ENCODE data around the gene BACH1.

BACH1 gene

GRCh38 chr21:29316806-29317205 is 18.1 kb downstream of the BACH1 start:
- Histone ChIP-seq H3K27ac (ENCODE audit: low read length) (no peak overlapping the region), H3K4me1 (ENCODE audit: control insufficient read depth in 1 of 2, insufficient read depth in 2 of 2, low read length in 2 of 2) (peaks cover 14 to 44% of the 10 kb centered on the region in 2 donors), H3K36me3 (ENCODE audit: control insufficient read depth in 1 of 2, insufficient read depth in 2 of 2, low read length in 2 of 2) (peaks cover 0 to 3% of the 10 kb centered on the region in 2 donors), H3K9me3 (ENCODE audit: control insufficient read depth in 1 of 2, low read length in 2 of 2) (no peaks in the 10 kb centered on the region), H3K4me3 (ENCODE audit: low read depth in 1 of 2, low read length in 2 of 2) (no peak overlapping the region), H3K27me3 (ENCODE audit: low read depth, low read length) (no peaks in the 10 kb centered on the region)

GRCh38 chr21:29318354-29318753 is 19.6 kb downstream of the BACH1 start:
- Histone ChIP-seq H3K4me1 (ENCODE audit: control insufficient read depth in 1 of 2, insufficient read depth in 2 of 2, low read length in 2 of 2) (peaks cover 14 to 35% of the 10 kb centered on the region in 2 donors), H3K4me3 (ENCODE audit: low read depth in 1 of 2, low read length in 2 of 2) (no peak overlapping the region), H3K36me3 (ENCODE audit: control insufficient read depth in 1 of 2, insufficient read depth in 2 of 2, low read length in 2 of 2) (peaks cover 0 to 14% of the 10 kb centered on the region in 2 donors), H3K27me3 (ENCODE audit: low read depth, low read length) (no peaks in the 10 kb centered on the region), H3K9me3 (ENCODE audit: control insufficient read depth in 1 of 2, low read length in 2 of 2) (no peaks in the 10 kb centered on the region), H3K27ac (ENCODE audit: low read length) (no peak overlapping the region)

GRCh38 chr21:29320031-29320430 is 21.3 kb downstream of the BACH1 start:
- Histone ChIP-seq H3K4me1 (ENCODE audit: control insufficient read depth in 1 of 2, insufficient read depth in 2 of 2, low read length in 2 of 2) (peaks cover 8 to 30% of the 10 kb centered on the region in 2 donors), H3K36me3 (ENCODE audit: control insufficient read depth in 1 of 2, insufficient read depth in 2 of 2, low read length in 2 of 2) (peaks cover 0 to 19% of the 10 kb centered on the region in 2 donors), H3K9me3 (ENCODE audit: control insufficient read depth in 1 of 2, low read length in 2 of 2) (no peaks in the 10 kb centered on the region), H3K27me3 (ENCODE audit: low read depth, low read length) (no peaks in the 10 kb centered on the region), H3K4me3 (ENCODE audit: low read depth in 1 of 2, low read length in 2 of 2) (no peak overlapping the region), H3K27ac (ENCODE audit: low read length) (no peak overlapping the region)

- Histone ChIP-seq H3K27ac (ENCODE audit: low read length) (no peak overlapping the region), H3K4me1 (ENCODE audit: control insufficient read depth in 1 of 2, insufficient read depth in 2 of 2, low read length in 2 of 2) (peaks cover 8 to 27% of the 10 kb centered on the region in 2 donors), H3K36me3 (ENCODE audit: control insufficient read depth in 1 of 2, insufficient read depth in 2 of 2, low read length in 2 of 2) (peaks cover under 1 to 21% of the 10 kb centered on the region in 2 donors), H3K27me3 (ENCODE audit: low read depth, low read length) (no peaks in the 10 kb centered on the region), H3K4me3 (ENCODE audit: low read depth in 1 of 2, low read length in 2 of 2) (no peak overlapping the region), H3K9me3 (ENCODE audit: control insufficient read depth in 1 of 2, low read length in 2 of 2) (no peaks in the 10 kb centered on the region)
These were observed 22.5 kb downstream of the BACH1 start for GRCh38 chr21:29321217-29321616.

GRCh38 chr21:29321932-29322928 is 23.5 kb downstream of the BACH1 start:
- Histone ChIP-seq H3K9me3 (ENCODE audit: control insufficient read depth in 1 of 2, low read length in 2 of 2) (no peaks in the 10 kb centered on the region), H3K27me3 (ENCODE audit: low read depth, low read length) (no peaks in the 10 kb centered on the region), H3K27ac (ENCODE audit: low read length) (no peak overlapping the region), H3K4me1 (ENCODE audit: control insufficient read depth in 1 of 2, insufficient read depth in 2 of 2, low read length in 2 of 2) (peaks cover 8 to 22% of the 10 kb centered on the region in 2 donors), H3K4me3 (ENCODE audit: low read depth in 1 of 2, low read length in 2 of 2) (no peak overlapping the region), H3K36me3 (ENCODE audit: control insufficient read depth in 1 of 2, insufficient read depth in 2 of 2, low read length in 2 of 2) (peaks cover 10 to 32% of the 10 kb centered on the region in 2 donors)

GRCh38 chr21:29323189-29323588 is 24.5 kb downstream of the BACH1 start:
- H3K27ac ChIP-seq (ENCODE audit: low read length): no peak overlapping the region
- no peaks in the 10 kb centered on the region for H3K27me3 ChIP-seq (ENCODE audit: low read depth, low read length)
- no peak overlapping the region for H3K4me3 ChIP-seq (ENCODE audit: low read depth in 1 of 2, low read length in 2 of 2)
- no peaks in the 10 kb centered on the region for H3K9me3 ChIP-seq (ENCODE audit: control insufficient read depth in 1 of 2, low read length in 2 of 2)
- peaks cover 15 to 40% of the 10 kb centered on the region in 2 donors for H3K36me3 ChIP-seq (ENCODE audit: control insufficient read depth in 1 of 2, insufficient read depth in 2 of 2, low read length in 2 of 2)
- H3K4me1 ChIP-seq (ENCODE audit: control insufficient read depth in 1 of 2, insufficient read depth in 2 of 2, low read length in 2 of 2): peaks cover 8 to 20% of the 10 kb centered on the region in 2 donors

- Histone ChIP-seq H3K4me1 (ENCODE audit: control insufficient read depth in 1 of 2, insufficient read depth in 2 of 2, low read length in 2 of 2) (no peaks in the 10 kb centered on the region), H3K27me3 (ENCODE audit: low read depth, low read length) (no peaks in the 10 kb centered on the region), H3K4me3 (ENCODE audit: low read depth in 1 of 2, low read length in 2 of 2) (no peak overlapping the region), H3K9me3 (ENCODE audit: control insufficient read depth in 1 of 2, low read length in 2 of 2) (no peaks in the 10 kb centered on the region), H3K27ac (ENCODE audit: low read length) (no peak overlapping the region), H3K36me3 (ENCODE audit: control insufficient read depth in 1 of 2, insufficient read depth in 2 of 2, low read length in 2 of 2) (peaks cover 15 to 40% of the 10 kb centered on the region in 2 donors)
These were observed 28.3 kb downstream of the BACH1 start for GRCh38 chr21:29326914-29327554.

- Histone ChIP-seq H3K27me3 (ENCODE audit: low read depth, low read length) (no peaks in the 10 kb centered on the region), H3K36me3 (ENCODE audit: control insufficient read depth in 1 of 2, insufficient read depth in 2 of 2, low read length in 2 of 2) (peaks cover 15 to 31% of the 10 kb centered on the region in 2 donors), H3K27ac (ENCODE audit: low read length) (no peak overlapping the region), H3K4me1 (ENCODE audit: control insufficient read depth in 1 of 2, insufficient read depth in 2 of 2, low read length in 2 of 2) (peaks cover 0 to 4% of the 10 kb centered on the region in 2 donors), H3K4me3 (ENCODE audit: low read depth in 1 of 2, low read length in 2 of 2) (no peak overlapping the region), H3K9me3 (ENCODE audit: control insufficient read depth in 1 of 2, low read length in 2 of 2) (no peaks in the 10 kb centered on the region)
These were observed 30.7 kb downstream of the BACH1 start for GRCh38 chr21:29329406-29329805.

GRCh38 chr21:29330797-29331196 is 32.1 kb downstream of the BACH1 start:
- H3K9me3 ChIP-seq (ENCODE audit: control insufficient read depth in 1 of 2, low read length in 2 of 2): no peaks in the 10 kb centered on the region
- no peak overlapping the region for H3K27ac ChIP-seq (ENCODE audit: low read length)
- no peak overlapping the region for H3K4me3 ChIP-seq (ENCODE audit: low read depth in 1 of 2, low read length in 2 of 2)
- no peaks in the 10 kb centered on the region for H3K27me3 ChIP-seq (ENCODE audit: low read depth, low read length)
- peaks cover 0 to 10% of the 10 kb centered on the region in 2 donors for H3K4me1 ChIP-seq (ENCODE audit: control insufficient read depth in 1 of 2, insufficient read depth in 2 of 2, low read length in 2 of 2)
- H3K36me3 ChIP-seq (ENCODE audit: control insufficient read depth in 1 of 2, insufficient read depth in 2 of 2, low read length in 2 of 2): peaks cover 15 to 36% of the 10 kb centered on the region in 2 donors

GRCh38 chr21:29332461-29333362 is 34.0 kb downstream of the BACH1 start:
- peaks cover 3 to 19% of the 10 kb centered on the region in 2 donors for H3K36me3 ChIP-seq (ENCODE audit: control insufficient read depth in 1 of 2, insufficient read depth in 2 of 2, low read length in 2 of 2)
- no peak overlapping the region for H3K4me3 ChIP-seq (ENCODE audit: low read depth in 1 of 2, low read length in 2 of 2)
- no peaks in the 10 kb centered on the region for H3K9me3 ChIP-seq (ENCODE audit: control insufficient read depth in 1 of 2, low read length in 2 of 2)
- peak overlapping the region; percentile 2 for H3K27ac ChIP-seq (ENCODE audit: low read length)
- peaks cover 0 to 15% of the 10 kb centered on the region in 2 donors for H3K4me1 ChIP-seq (ENCODE audit: control insufficient read depth in 1 of 2, insufficient read depth in 2 of 2, low read length in 2 of 2)
- H3K27me3 ChIP-seq (ENCODE audit: low read depth, low read length): no peaks in the 10 kb centered on the region
